Dedifferentiated amniotic fluid mesenchymal stem cell (primary cell): ENCODE measurements around the gene ADAMTS10.
A peak's percentile ranks its signal among the peaks of the same experiment; 100 is the strongest.
"Not testable (repeated sequence)": the region's sequence is repeated elsewhere in the genome, so short reads cannot be mapped to it uniquely, and the experiment has no call there.

Source experiments
- DNase-seq: peaks from one replicate; pipeline ENCODE4 v3.0.0-alpha.2; 2016; ENCODE audit errors: extremely low spot score

Gene ADAMTS10

GRCh38 chr19:8593931-8594330 lies 16.6 kb downstream of the ADAMTS10 start:
- DNase-seq: no peak

- peak; percentile 93 for DNase-seq
Observed at GRCh38 chr19:8592231-8593009, 18.1 kb downstream of the ADAMTS10 start.

GRCh38 chr19:8589177-8589714 lies 21.3 kb downstream of the ADAMTS10 start:
- DNase-seq: no peak

- DNase-seq: no peak
Observed at GRCh38 chr19:8585894-8586750, 24.4 kb downstream of the ADAMTS10 start.

- DNase-seq: no peak
Observed at GRCh38 chr19:8584965-8585893, 25.3 kb downstream of the ADAMTS10 start.

- DNase-seq: peak; percentile 52
Observed at GRCh38 chr19:8580710-8581281, 29.7 kb downstream of the ADAMTS10 start.

GRCh38 chr19:8578642-8579265 lies 31.8 kb downstream of the ADAMTS10 start:
- peak; percentile 69 for DNase-seq

GRCh38 chr19:8577741-8578140 lies 32.8 kb downstream of the ADAMTS10 start:
- DNase-seq: no peak

- no peak for DNase-seq
Observed at GRCh38 chr19:8577247-8577646, 33.3 kb downstream of the ADAMTS10 start, which contains the start of gene MYO1F. Gene MYO1F, minus strand, starts transcription at chr19:8577442. Its CDS starts 133 bp downstream, at chr19:8577309.

- DNase-seq: no peak
Observed at GRCh38 chr19:8576273-8576993, 34.1 kb downstream of the ADAMTS10 start.

- no peak for DNase-seq
Observed at GRCh38 chr19:8575467-8575997, 35.0 kb downstream of the ADAMTS10 start.

- DNase-seq: not testable (repeated sequence)
Observed at GRCh38 chr19:8574619-8574922, 35.9 kb downstream of the ADAMTS10 start.

GRCh38 chr19:8573316-8573715 lies 37.2 kb downstream of the ADAMTS10 start:
- DNase-seq: no peak

- DNase-seq: no peak
Observed at GRCh38 chr19:8571006-8571411, 39.5 kb downstream of the ADAMTS10 start.

GRCh38 chr19:8569066-8569771 lies 41.3 kb downstream of the ADAMTS10 start:
- DNase-seq: peak; percentile 61

- no peak for DNase-seq
Observed at GRCh38 chr19:8567522-8568172, 42.9 kb downstream of the ADAMTS10 start.

- no peak for DNase-seq
Observed at GRCh38 chr19:8566855-8567254, 43.7 kb downstream of the ADAMTS10 start.

GRCh38 chr19:8564866-8565265 lies 45.6 kb downstream of the ADAMTS10 start:
- DNase-seq: not testable (repeated sequence)
